Stimulated activated CD4-positive, alpha-beta T cell treated with anti-CD3 and anti-CD28 coated beads, Interleukin-1b, Interleukin-23, amount 100 ng/mL, for 4 hours (primary cell): Measurements from ENCODE around the gene KDM7A.
"Not testable (repeated sequence)": the region's sequence is repeated elsewhere in the genome, so short reads cannot be mapped to it uniquely, and the experiment has no call there.

Experiments
- DNase-seq, 2 donors: peaks; one replicate each; pipeline ENCODE4 v3.0.0-alpha.2; 2020; ENCODE audit warnings: low read depth in 2 of 2

The KDM7A gene

DNA sequence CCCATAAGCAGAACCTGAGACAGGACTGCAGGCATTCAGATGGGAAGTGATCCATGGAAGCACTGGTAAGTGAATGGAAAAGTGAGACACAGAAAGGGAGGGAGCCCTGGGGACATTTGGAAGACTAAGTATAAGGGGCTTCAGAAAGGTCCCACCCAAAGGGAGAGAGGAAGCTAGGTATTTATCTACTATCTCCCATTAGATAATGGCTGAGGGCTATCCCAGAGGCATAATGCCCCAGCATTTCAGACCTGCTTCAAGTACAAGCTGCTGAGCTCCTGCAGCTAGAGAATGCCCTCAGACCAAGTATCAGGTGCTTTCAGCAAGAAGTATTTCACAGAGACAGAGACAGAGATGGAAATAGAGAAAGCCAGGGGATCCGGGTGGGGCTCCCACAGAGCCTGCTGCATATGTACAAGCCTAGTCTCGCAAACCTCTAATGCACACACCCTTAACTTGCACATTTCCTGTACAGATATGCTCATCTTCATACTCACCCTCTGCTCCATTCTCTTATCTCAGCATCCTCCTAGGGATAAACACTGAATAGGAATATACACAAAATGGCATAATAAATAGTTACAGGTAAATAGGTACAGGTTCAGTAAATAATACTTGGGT is 20.2 kb downstream of the KDM7A start:
- no peak for DNase-seq

DNA sequence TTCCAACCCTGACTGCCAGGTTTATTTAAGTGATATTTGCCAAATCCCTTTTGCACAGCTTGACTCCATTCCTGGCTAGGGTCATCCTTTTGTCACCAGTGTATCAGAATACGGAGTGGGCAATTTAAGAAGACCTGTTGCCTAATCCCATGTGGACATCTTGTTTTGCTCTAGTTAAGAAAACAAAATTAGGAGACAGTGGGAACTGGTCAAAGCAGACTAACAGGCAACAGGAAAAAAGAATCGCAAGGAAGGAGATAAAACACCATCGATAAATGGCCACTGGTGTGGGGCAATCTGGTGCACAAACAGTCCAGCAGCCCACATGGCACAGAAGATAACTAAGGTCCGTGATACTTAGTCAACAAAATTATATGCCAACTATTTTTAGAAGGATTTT is 21.4 kb downstream of the KDM7A start:
- no peak for DNase-seq

- no peak for DNase-seq
Observed at GRCh38 chr7:140153666-140154161, 23.1 kb downstream of the KDM7A start.

DNA sequence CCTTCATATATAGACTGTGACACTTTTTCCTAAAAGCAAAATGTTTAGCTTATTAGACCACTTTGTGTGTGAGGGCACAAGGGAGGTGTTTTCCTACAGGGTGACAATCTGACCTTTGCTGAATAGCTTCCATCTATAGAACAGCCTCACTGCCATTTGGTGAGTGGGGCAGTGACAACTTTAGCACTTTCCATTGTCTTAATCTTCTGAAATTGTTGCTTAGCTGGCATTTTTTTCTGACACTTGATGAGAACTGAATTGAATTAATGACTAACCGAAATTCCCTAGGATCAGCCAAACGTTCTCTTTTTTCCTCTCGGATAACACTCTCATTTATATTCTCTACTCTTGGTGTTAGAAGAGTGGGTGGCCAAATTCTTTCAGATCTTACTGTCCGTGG is 30.2 kb downstream of the KDM7A start:
- no peak for DNase-seq

DNA sequence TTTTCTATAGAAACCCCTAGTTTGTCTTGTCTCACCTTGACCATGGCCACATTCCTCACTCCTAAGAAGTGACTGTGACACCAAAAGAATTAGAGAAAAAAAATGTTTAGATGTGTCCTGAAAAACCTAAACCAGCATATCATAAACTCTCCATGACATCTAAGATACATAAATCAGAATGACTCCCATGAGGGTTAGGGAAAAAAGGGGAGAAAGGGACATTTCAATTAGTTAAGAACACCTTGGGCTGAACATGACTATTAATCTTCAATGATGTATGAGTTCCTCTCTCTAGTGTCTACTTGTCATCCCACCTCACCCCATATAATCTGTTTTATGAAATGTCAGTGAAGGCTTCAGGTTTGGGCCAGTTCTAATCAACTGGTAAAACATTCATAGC is 31.1 kb downstream of the KDM7A start:
- DNase-seq = no peak

- no peak for DNase-seq
Observed at GRCh38 chr7:140144821-140145220, 32.0 kb downstream of the KDM7A start.

GRCh38 chr7:140143997-140144396 is 32.8 kb downstream of the KDM7A start:
- no peak for DNase-seq

GRCh38 chr7:140142031-140142430 is 34.8 kb downstream of the KDM7A start:
- no peak for DNase-seq

GRCh38 chr7:140141256-140141655 is 35.5 kb downstream of the KDM7A start:
- no peak for DNase-seq

GRCh38 chr7:140137078-140137477 is 39.7 kb downstream of the KDM7A start:
- no peak for DNase-seq

DNA sequence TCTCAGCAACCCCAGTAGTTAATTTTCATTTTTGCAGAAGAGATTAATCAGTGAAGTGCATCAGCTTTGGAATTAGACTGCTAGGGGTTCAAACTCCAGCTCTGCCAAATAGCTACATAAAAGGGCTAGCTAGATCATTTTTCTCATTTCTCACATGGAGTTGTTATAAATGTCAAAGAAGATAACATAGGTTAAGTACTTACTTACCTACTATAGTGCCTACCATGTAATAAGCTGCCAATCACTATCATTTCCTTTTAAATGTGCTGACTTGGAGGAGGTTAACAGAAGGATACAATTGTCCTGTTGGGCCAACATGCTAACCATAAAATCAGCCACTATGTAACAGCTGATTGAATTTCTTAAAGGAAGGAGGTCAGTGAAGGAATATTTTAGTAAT is 40.7 kb downstream of the KDM7A start:
- DNase-seq = no peak

GRCh38 chr7:140134039-140134438 is 42.7 kb downstream of the KDM7A start:
- no peak for DNase-seq

- DNase-seq = no peak
Observed at GRCh38 chr7:140127360-140128127, 49.2 kb downstream of the KDM7A start.

DNA sequence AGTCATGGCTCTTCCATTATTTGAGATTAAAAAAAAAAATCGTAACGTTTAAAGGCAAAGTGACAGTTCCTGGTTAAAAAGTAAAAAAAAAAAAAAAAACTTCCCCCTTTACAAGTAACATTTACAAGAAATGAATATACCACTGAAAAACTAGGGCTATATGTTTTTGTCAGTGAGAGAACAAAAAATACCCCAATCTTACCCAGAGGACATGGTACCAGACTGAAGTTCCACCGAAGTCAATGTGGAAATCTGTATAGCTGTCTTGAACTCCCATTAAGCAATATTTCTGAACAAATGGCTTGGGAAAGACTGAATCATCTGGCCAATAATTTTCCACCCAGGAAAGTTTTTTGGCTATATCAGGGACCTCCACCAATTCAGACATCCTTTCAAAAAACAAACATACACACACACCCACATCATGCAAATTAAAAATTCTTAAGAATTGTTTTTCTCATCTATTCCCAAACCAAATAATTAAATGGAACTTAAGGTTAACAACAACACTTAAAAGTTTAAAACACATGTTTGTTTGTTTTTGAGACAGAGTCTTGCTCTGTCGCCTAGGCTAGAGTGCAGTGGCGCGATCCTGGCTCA is 50.2 kb downstream of the KDM7A start:
- no peak for DNase-seq

DNA sequence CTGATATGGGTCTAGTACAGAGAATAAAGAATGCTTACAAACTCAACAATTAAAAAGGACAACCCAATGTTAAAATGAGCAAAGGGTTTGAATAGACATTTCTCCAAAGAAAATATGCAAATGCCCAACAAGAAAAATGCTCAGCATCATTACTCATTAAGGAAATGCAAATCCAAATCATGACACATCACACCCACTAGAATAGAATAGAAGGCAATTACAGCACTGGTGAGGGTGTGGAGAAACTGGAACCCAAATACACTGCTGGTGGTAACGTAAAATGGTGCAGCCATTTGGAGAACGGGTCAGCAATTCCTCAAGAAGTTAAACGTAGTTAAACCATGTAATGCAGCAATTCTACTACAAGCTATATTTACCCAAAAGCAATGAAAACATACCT is 53.8 kb downstream of the KDM7A start:
- DNase-seq = no peak

- no peak for DNase-seq
Observed at GRCh38 chr7:140121326-140121725, 55.5 kb downstream of the KDM7A start.

GRCh38 chr7:140114817-140115216 is 62.0 kb downstream of the KDM7A start:
- DNase-seq = not testable (repeated sequence)

DNA sequence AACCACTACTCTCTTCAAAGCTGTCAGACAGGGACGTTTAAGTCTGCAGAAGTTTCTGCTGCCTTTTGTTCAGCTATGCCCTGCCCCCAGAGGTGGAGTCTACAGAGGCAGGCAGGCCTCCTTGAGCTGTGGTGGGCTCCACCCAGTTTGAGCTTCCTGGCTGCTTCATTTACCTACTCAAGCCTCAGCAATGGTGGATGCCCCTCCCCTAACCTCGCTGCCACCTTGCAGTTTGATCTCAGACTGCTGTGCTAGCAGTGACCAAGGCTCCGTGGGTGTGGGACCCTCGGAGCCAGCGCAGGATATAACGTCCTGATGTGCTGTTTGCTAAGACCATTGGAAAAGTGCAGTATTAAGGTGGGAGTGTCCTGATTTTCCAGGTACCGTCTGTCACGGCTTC is 68.0 kb downstream of the KDM7A start:
- not testable (repeated sequence) for DNase-seq

DNA sequence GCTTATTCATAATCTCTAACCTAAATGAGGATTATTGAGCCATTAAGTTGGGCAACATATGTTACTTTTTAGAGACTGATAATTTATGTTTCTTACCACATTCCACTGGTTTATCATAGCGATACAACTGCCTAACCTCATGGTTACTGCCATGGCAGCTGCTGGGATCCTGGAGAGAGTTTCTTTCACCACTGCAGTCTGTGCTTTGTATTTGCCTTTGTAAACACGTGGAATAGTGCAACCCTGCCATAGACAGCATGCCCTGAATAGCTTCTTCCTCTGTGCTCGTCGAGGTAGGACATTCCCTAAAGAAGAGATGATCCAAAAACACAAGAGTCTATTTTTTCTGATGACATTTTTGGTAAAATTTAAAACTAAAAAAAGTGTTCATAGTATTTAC is 80.3 kb downstream of the KDM7A start:
- no peak for DNase-seq

DNA sequence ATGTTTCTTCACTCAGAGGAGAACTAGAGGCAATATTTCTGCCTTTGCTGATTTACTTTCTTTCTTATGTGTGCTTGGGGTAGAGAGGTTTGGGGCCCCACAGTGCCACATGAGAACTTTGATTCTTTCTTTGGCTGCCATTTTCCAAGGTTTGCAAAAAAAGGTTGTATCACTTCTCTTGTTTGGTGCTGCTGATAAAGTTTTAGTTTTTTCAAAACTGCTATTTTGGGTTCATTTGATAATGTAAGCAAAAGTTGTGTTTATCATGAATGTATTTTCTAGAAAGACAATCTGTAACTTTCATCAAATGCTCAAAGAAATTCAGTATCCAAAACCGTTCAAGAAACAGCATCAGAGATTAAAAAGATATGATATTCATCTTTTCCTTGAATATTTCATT is 83.4 kb downstream of the KDM7A start:
- DNase-seq = no peak

DNA sequence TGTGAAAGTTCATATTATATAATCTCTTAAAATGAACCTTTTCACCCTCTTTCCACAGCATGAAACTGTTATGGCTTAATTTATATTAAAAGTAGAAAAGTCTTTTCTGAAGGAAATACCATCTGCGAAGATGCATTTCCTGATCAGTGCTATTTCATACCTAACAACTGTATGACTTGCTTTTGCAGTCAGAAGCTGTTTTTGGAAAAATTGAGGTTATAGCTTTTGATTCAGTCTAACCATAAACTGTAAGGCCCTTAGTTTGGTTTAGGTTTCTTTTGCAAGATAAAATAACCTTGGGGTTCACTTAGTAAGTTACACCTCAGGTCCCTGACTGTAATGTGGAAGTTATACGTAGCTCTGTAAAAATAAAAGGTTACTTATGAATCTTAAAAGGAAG is 91.3 kb downstream of the KDM7A start:
- DNase-seq = no peak

GRCh38 chr7:140084972-140085371 is 91.8 kb downstream of the KDM7A start:
- DNase-seq = no peak

GRCh38 chr7:140084142-140084655 is 92.6 kb downstream of the KDM7A start:
- DNase-seq = no peak
